Body of pancreas (tissue), 4 donors: ENCODE results near the gene ACACB.

Experiments used
- CTCF ChIP-seq, 7 experiments: fragments of 450-650 bp in 4 of 7; fragments of 200-600 bp in 3 of 7; sonication (generic) in 3 of 7; IDR thresholded peaks; one replicate each; pipeline ENCODE4 v1.5.1; 2016 to 2019; ENCODE audit warnings: antibody characterized with exemption in 7 of 7
- POLR2A ChIP-seq, 3 donors: fragments of 450-650 bp; IDR thresholded peaks; one replicate each; pipeline ENCODE4 v1.6.1; 2016; ENCODE audit warnings: antibody characterized with exemption in 3 of 3, mild to moderate bottlenecking in 2 of 3

GRCh38 chr12:109275173-109275572 lies 158.8 kb downstream of the ACACB start:
- TF ChIP-seq CTCF (IDR thresholded peaks at IDR 0.05) = no peak
- no peak for TF ChIP-seq POLR2A (IDR thresholded peaks at IDR 0.05)
